IPS-18c (cell line): Measurements from ENCODE around the gene FRMD4A.
"Not testable (repeated sequence)": the region's sequence is repeated elsewhere in the genome, so short reads cannot be mapped to it uniquely, and the experiment has no call there.

ENCODE experiments used
- H3K4me3 ChIP-seq: 2 replicates; pipeline ENCODE4 v1.7.0; 2013; ENCODE audit warnings: low read depth, mild to moderate bottlenecking, low read length, moderate library complexity; ENCODE audit not compliant: insufficient read depth
- H3K9me3 ChIP-seq: one replicate; pipeline ENCODE4 v1.6.1; 2013; ENCODE audit warnings: mild to moderate bottlenecking, low read length, moderate library complexity; ENCODE audit not compliant: control insufficient read depth, insufficient read depth

Gene FRMD4A

GRCh38 chr10:13873196-13873595 lies 457.5 kb downstream of the FRMD4A start:
- no peaks in the 10 kb centered on the region for H3K9me3 ChIP-seq
- H3K4me3 ChIP-seq = no peak overlapping the region

- no peaks in the 10 kb centered on the region for H3K9me3 ChIP-seq
Observed at GRCh38 chr10:13872411-13872810, 458.3 kb downstream of the FRMD4A start.

GRCh38 chr10:13871776-13872175 lies 458.9 kb downstream of the FRMD4A start:
- H3K4me3 ChIP-seq = no peak overlapping the region
- no peaks in the 10 kb centered on the region for H3K9me3 ChIP-seq

More at GRCh38 chr10:13872411-13872810, 458.3 kb downstream of the FRMD4A start:
- H3K4me3 ChIP-seq = no peak overlapping the region

- H3K4me3 ChIP-seq = no peak overlapping the region
Observed at GRCh38 chr10:13871011-13871410, 459.7 kb downstream of the FRMD4A start.

GRCh38 chr10:13869295-13869664 lies 461.4 kb downstream of the FRMD4A start:
- no peak overlapping the region for H3K4me3 ChIP-seq
- no peaks in the 10 kb centered on the region for H3K9me3 ChIP-seq

More at GRCh38 chr10:13871011-13871410, 459.7 kb downstream of the FRMD4A start:
- H3K9me3 ChIP-seq = no peaks in the 10 kb centered on the region

GRCh38 chr10:13868528-13869294 lies 462.0 kb downstream of the FRMD4A start:
- H3K9me3 ChIP-seq = no peaks in the 10 kb centered on the region
- H3K4me3 ChIP-seq = no peak overlapping the region

- Histone ChIP-seq H3K4me3 (no peak overlapping the region), H3K9me3 (no peaks in the 10 kb centered on the region)
Observed at GRCh38 chr10:13867822-13868221, 462.9 kb downstream of the FRMD4A start.

- Histone ChIP-seq H3K4me3 (no peak overlapping the region), H3K9me3 (peaks cover 2% of the 10 kb centered on the region)
Observed at GRCh38 chr10:13865758-13866491, 464.8 kb downstream of the FRMD4A start.

GRCh38 chr10:13865220-13865619 lies 465.5 kb downstream of the FRMD4A start:
- H3K4me3 ChIP-seq, H3K9me3 ChIP-seq: not testable (repeated sequence)

GRCh38 chr10:13862546-13863233 lies 468.0 kb downstream of the FRMD4A start:
- Histone ChIP-seq H3K9me3 (peaks cover 4% of the 10 kb centered on the region), H3K4me3 (no peak overlapping the region)

- Histone ChIP-seq H3K9me3 (peaks cover 4% of the 10 kb centered on the region), H3K4me3 (no peak overlapping the region)
Observed at GRCh38 chr10:13860886-13861285, 469.8 kb downstream of the FRMD4A start.

GRCh38 chr10:13859979-13860654 lies 470.6 kb downstream of the FRMD4A start:
- peaks cover 4% of the 10 kb centered on the region for H3K9me3 ChIP-seq
- no peak overlapping the region for H3K4me3 ChIP-seq

GRCh38 chr10:13858709-13859108 lies 472.0 kb downstream of the FRMD4A start:
- H3K4me3 ChIP-seq = no peak overlapping the region
- H3K9me3 ChIP-seq = peaks cover 4% of the 10 kb centered on the region

- no peak overlapping the region for H3K4me3 ChIP-seq
- peaks cover 2% of the 10 kb centered on the region for H3K9me3 ChIP-seq
Observed at GRCh38 chr10:13857451-13857850, 473.3 kb downstream of the FRMD4A start.

GRCh38 chr10:13853854-13854253 lies 476.9 kb downstream of the FRMD4A start:
- no peak overlapping the region for H3K4me3 ChIP-seq
- no peaks in the 10 kb centered on the region for H3K9me3 ChIP-seq

- Histone ChIP-seq H3K4me3 (no peak overlapping the region), H3K9me3 (no peaks in the 10 kb centered on the region)
Observed at GRCh38 chr10:13852872-13853271, 477.9 kb downstream of the FRMD4A start.

GRCh38 chr10:13851906-13852305 lies 478.8 kb downstream of the FRMD4A start:
- Histone ChIP-seq H3K4me3 (no peak overlapping the region), H3K9me3 (no peaks in the 10 kb centered on the region)
